HUES6 (cell line): ENCODE measurements around the gene HTATIP2.

Experiments used
- H3K27ac ChIP-seq: 2 replicates; pipeline ENCODE4 v1.7.0; 2013; ENCODE audit warnings: low read depth, mild to moderate bottlenecking, low read length, inconsistent platforms
- H3K27me3 ChIP-seq: 2 replicates; pipeline ENCODE4 v1.6.1; 2013; ENCODE audit warnings: low read length; ENCODE audit not compliant: control insufficient read depth, insufficient read depth
- H3K36me3 ChIP-seq: 2 replicates; pipeline ENCODE4 v1.6.1; 2013; ENCODE audit warnings: low read length; ENCODE audit not compliant: control insufficient read depth, insufficient read depth
- H3K4me1 ChIP-seq: 2 replicates; pipeline ENCODE4 v1.6.1; 2013; ENCODE audit warnings: low read length; ENCODE audit not compliant: control insufficient read depth, insufficient read depth
- H3K4me3 ChIP-seq: 2 replicates; pipeline ENCODE4 v1.5.1; 2013; ENCODE audit warnings: low read depth, low read length
- H3K9ac ChIP-seq: one replicate; pipeline ENCODE4 v1.6.1; 2013; ENCODE audit warnings: mild to moderate bottlenecking, low read length
- H3K9me3 ChIP-seq: 2 replicates; pipeline ENCODE4 v1.6.1; 2013; ENCODE audit warnings: low read depth, low read length; ENCODE audit not compliant: control insufficient read depth, insufficient read depth

HTATIP2 gene

DNA sequence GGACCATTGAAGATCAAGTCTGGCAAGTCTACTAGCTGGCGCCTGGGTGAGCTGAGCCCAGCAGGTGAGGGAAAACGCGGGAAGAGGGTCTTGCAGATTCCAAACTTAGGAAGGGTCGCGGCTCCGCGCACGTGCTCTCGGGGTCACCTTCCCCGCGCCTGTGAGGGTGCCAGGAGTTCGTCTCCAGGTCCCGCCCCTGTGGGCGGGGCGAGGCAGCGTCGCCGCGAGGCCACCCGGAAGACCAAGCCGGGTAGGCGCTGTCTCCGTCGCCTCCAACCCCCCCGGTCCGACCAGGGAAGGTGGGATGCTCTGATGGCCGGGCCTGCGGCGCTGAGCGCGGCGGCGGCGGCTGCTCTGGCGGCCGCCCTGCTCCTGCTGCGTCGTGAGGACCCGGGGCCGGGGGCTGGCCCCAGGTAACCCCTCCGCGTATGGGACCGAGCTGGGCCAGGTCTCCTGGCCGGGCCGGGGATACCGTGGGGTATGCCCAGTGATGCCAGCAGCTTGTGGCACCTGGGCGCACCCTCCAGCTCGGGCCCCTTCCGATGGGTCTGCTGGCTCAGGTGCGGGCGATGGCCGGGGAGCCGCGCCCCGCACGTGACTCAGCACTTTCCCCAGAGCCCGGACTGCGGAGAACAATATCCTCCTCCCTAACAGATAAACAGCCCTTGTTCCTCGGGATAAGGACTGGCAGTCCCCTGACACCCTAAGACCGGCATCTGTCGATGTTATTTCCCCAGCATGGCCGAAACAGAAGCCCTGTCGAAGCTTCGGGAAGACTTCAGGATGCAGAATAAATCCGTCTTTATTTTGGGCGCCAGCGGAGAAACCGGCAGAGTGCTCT lies at the start of gene HTATIP2:
Gene HTATIP2, plus strand, starts transcription at position 215 of the 841 bp plus-strand sequence. Its CDS starts 524 bp downstream, at position 739.
- no peaks in the 10 kb centered on the region for H3K36me3 ChIP-seq
- peak within 1 kb of the TSS; percentile 61 for H3K4me3 ChIP-seq
- peak within 1 kb of the TSS; percentile 6; the same call in 1 of the 2 replicates for H3K27ac ChIP-seq
- peaks cover 23% of the 10 kb centered on the region for H3K4me1 ChIP-seq
- H3K27me3 ChIP-seq: peaks cover 15% of the 10 kb centered on the region
- H3K9me3 ChIP-seq: no peaks in the 10 kb centered on the region
- peak within 1 kb of the TSS; percentile 61 for H3K9ac ChIP-seq

DNA sequence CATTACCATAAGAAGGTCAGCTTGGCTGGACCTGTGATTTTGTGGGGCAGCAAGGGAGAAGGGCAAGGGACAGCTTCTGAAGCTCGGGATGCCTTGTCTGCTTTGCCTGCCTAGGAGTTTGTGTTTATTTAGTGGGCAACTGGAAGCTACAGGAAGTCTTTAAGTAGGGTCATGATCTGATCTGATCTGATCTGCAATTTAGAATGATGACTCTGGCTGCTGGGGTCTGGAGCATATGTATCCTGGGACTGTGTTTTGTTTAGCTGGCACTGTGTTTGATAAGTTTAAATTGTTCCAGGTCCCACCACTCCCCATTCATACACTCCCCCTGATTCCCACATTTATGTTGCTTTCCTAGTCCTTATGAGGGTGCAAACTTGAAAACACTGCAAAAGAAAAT lies 47.7 kb upstream of the HTATIP2 start:
- no peaks in the 10 kb centered on the region for H3K9me3 ChIP-seq
- no peak overlapping the region for H3K4me3 ChIP-seq
- no peak overlapping the region for H3K9ac ChIP-seq
- no peaks in the 10 kb centered on the region for H3K36me3 ChIP-seq
- H3K4me1 ChIP-seq: no peaks in the 10 kb centered on the region
- H3K27me3 ChIP-seq: no peaks in the 10 kb centered on the region
- H3K27ac ChIP-seq: no peak overlapping the region

DNA sequence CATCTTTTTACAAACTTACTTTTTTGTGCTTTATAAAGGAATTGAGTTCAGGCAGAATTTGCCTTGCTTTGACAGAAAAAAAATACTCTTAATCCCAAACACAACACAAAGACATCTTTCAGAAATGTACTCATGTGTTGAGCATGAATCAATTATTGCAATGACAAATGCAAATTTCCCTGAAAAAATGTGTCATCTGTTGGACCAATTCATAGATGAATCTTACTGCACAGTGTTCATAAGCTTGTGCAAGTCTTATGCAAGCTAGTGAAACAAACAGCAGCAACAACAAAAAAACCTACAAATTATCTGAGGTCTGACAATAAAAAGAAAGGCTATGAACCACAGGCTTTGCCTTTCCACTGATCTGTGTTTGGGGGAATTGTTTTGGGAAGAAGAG lies 42.3 kb upstream of the HTATIP2 start:
- Histone ChIP-seq H3K27me3 (no peaks in the 10 kb centered on the region), H3K9ac (no peak overlapping the region), H3K4me1 (no peaks in the 10 kb centered on the region)

DNA sequence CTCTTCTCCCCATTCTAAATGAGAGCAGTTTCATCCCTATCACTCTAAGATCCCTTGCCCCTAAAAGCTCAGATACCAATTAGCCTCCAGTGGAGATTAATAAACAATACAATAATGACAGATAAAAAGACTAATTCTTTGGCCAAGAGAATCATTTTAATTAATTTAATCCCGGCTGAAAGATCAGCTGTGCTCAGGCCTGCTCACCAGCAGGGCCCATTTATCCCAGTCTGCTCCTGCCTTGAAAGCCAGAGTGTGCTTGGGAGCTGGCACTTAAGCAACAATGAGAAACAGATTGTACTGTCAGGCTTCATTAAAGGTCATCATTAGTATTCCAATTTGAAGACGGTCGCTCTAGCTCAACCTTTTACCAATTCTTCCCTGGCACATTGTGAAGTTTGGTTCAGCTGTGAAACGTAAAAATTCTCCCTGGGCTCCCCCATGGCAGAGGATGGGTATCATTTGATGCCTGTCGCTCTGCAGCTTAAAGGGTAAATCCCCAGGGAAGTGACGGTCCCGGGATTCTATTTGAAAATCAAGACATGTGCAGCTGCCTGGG lies 36.1 kb upstream of the HTATIP2 start:
- Histone ChIP-seq H3K9ac (no peak overlapping the region), H3K4me1 (no peaks in the 10 kb centered on the region), H3K27ac (no peak overlapping the region), H3K36me3 (no peaks in the 10 kb centered on the region), H3K4me3 (no peak overlapping the region), H3K27me3 (no peaks in the 10 kb centered on the region), H3K9me3 (no peaks in the 10 kb centered on the region)

More for the DNA sequence above, 42.3 kb upstream of the HTATIP2 start:
- H3K27ac ChIP-seq: no peak overlapping the region
- H3K36me3 ChIP-seq: no peaks in the 10 kb centered on the region
- no peaks in the 10 kb centered on the region for H3K9me3 ChIP-seq
- H3K4me3 ChIP-seq: no peak overlapping the region

DNA sequence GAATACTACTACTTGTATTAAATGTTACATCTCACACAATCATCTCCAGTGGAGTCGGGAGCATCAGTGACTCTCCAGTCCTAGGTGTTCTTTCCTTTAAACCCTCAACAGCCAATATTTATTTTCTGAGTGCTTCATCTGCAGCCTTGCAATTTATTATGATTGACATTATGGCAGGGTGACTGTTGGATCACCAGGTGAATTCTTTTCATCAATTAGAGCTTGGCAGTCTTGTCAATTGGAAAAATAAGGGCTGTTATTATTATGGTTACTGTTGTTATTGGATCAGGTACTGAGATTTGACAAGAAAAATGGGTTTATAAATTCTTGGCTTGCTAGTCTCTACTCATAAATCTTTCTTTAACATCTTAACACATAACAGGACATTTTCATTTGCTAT lies 27.5 kb upstream of the HTATIP2 start:
- H3K36me3 ChIP-seq: no peaks in the 10 kb centered on the region
- H3K27ac ChIP-seq: no peak overlapping the region
- H3K4me3 ChIP-seq: no peak overlapping the region
- H3K9ac ChIP-seq: no peak overlapping the region
- no peaks in the 10 kb centered on the region for H3K4me1 ChIP-seq
- peaks cover 2% of the 10 kb centered on the region; the same call in 1 of the 2 replicates for H3K27me3 ChIP-seq
- H3K9me3 ChIP-seq: no peaks in the 10 kb centered on the region

DNA sequence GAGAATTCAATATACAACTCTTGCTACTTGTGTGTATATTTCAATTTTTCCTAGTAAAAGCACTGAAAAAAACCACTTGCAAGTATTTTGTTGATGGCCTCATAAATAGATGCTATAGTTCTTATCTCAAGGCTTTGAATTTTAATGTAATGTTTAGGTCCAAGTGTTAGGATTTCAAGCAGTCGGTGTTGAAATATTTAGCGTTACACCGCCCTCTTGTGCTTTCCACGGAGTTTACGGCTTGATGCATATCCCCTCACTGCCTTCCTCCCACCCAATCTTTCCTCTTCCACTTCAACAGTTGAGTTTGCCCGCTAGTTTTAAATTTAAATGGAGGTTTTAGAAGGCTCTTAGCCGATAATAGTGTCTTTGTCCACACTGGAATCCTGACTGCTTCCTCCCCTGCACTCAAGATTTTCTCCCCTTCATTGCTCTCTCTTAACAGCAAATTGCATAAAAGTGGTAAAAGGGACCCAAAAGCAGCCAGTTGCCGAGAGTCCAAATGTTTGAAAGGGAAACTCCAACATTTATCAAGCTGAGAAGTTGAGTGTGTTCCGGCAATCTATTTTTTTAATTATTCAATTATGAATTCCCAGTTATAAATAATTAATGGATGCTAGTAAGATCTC lies 25.9 kb upstream of the HTATIP2 start:
- peaks cover 2% of the 10 kb centered on the region; the same call in 1 of the 2 replicates for H3K27me3 ChIP-seq
- H3K36me3 ChIP-seq: no peaks in the 10 kb centered on the region
- no peak overlapping the region for H3K9ac ChIP-seq
- no peak overlapping the region for H3K27ac ChIP-seq
- H3K4me3 ChIP-seq: no peak overlapping the region
- H3K9me3 ChIP-seq: no peaks in the 10 kb centered on the region
- peaks cover 7% of the 10 kb centered on the region for H3K4me1 ChIP-seq

DNA sequence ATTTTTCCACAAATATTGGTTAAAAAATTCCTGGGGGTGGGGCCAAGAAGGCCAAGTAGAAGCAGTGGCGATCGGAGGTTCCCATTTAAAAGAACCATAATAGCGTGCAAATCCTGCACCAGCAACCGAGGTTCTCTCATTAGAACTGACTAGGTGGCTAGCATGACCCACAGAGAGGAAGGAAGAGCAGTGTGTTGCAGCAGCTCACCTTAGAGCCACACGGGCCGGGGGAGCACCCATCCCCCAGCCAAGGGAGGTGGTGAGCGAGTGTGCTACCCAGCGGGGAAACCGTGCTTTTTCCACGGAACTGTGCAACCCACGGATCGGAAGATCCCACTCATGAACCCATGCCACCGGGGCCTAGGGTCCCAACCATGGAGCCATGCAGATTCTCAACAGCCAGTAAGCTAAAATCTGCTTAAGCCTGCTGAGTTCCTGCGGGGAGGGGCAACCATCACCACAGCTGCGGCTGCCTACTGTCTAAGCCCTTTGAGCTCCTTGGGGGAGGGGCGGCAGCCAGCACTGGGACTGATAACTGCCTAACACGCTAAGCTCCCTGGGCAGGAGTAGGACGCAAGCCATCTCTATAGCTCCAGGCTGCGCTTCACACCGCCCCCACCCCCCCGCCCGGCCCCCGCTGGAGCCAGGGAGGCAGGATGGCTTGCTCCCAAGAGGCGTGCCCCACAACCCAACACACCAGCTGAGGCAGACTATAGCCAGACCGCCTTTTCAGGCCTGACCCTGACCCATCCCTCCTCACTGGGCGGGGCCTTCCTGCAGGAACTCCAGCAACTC lies 21.0 kb upstream of the HTATIP2 start:
- no peak overlapping the region for H3K27ac ChIP-seq
- no peak overlapping the region for H3K9ac ChIP-seq

DNA sequence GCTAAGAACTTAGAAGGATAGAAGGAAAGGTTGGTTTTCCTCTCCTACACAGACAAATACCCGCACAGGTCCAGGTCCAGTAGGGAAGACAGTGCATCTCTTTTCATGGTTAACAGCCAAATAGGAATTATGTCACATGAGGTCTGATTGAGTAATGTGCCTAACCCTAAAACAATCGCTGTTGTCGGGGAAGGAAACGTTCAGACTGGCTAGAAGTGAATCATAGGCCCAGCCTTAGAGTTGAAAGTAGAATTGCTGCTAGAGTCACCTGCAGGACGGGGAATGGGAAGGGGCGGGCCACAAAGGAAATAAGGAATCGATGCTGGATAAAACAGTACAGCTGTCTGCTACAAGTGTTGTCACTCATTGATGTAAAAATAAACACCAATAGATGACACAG lies 12.4 kb upstream of the HTATIP2 start:
- Histone ChIP-seq H3K9me3 (no peaks in the 10 kb centered on the region), H3K4me3 (no peak overlapping the region), H3K36me3 (no peaks in the 10 kb centered on the region), H3K9ac (no peak overlapping the region), H3K27me3 (no peaks in the 10 kb centered on the region), H3K4me1 (0 out of 2 replicates have a peak, but pooled peaks cover 5% of the 10 kb centered on the region), H3K27ac (no peak overlapping the region)

More for the DNA sequence above, 21.0 kb upstream of the HTATIP2 start:
- peaks cover 12% of the 10 kb centered on the region for H3K4me1 ChIP-seq
- peaks cover 5% of the 10 kb centered on the region; the same call in 1 of the 2 replicates for H3K27me3 ChIP-seq
- H3K36me3 ChIP-seq: no peaks in the 10 kb centered on the region
- H3K4me3 ChIP-seq: peak overlapping the region; percentile 50
- no peaks in the 10 kb centered on the region for H3K9me3 ChIP-seq

DNA sequence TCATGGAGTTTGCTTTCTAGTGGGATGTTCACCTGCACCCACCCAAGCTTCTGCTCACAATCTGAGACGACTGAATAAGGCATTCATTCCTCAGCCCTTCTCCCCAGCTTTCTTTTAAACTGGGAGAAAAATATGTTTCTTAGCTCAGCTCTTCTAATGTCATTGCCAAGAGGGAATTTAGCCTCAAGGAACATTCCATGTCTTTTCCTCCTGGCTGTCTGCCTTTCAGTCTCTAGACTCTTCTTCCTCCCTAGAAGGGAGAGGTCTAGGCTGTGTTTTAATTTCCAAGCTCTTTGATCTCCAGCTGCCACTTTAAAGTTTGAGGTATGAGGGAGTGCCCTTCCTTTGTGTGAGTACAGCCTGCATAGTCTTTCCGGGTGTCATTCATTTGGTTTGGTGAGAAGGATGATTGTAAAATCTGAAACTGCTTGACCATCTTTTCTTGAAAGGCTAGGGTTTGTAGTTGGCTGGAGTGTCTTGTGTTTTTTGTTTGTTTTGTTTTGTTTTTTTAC lies 11.7 kb upstream of the HTATIP2 start:
- no peaks in the 10 kb centered on the region for H3K9me3 ChIP-seq
- 0 out of 2 replicates have a peak, but pooled peaks cover 5% of the 10 kb centered on the region for H3K4me1 ChIP-seq
- 0 out of 2 replicates have a peak, but pooled peaks cover 3% of the 10 kb centered on the region for H3K27me3 ChIP-seq
- H3K27ac ChIP-seq: no peak overlapping the region
- H3K36me3 ChIP-seq: no peaks in the 10 kb centered on the region
- H3K4me3 ChIP-seq: no peak overlapping the region
- H3K9ac ChIP-seq: no peak overlapping the region

DNA sequence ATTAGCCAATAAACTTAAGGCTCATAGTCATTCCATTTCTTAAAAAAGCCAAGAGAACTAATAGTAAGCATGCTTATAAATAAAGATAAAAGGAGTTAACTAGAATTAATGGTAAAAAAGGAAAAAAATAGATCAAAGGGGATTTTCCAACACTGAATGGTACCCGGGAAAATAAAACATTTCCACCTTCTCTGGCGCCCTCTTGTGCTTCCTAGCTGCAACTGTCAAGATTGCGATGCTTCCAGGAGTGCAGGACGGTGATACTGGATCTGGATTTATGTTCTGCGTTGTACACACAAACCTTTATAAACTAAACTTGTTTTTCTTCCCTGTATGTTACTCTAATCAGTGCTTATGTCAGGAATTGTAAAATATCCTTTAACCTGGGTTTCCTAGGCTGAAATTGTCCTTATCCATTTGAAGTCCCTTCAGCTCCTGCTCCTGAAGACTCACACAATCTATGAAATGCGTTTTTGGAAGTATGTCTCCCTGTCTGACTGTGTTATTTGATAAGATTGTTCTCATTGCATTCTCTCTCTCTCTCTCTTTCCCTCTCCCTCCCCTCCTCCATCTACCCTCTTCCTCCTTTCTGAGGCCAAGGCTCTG lies 9.6 kb upstream of the HTATIP2 start:
- Histone ChIP-seq H3K4me1 (0 out of 2 replicates have a peak, but pooled peaks cover 5% of the 10 kb centered on the region), H3K9ac (no peak overlapping the region), H3K27me3 (0 out of 2 replicates have a peak, but pooled peaks cover 5% of the 10 kb centered on the region), H3K4me3 (no peak overlapping the region), H3K9me3 (no peaks in the 10 kb centered on the region), H3K36me3 (no peaks in the 10 kb centered on the region), H3K27ac (no peak overlapping the region)
